SU-DHL-6 (cell line): ENCODE data around the gene FAM9A.

Experiments
- CTCF ChIP-seq: fragments of 200-600 bp; sonication (generic); IDR thresholded peaks from one replicate; pipeline ENCODE4 v1.5.1; 2017; ENCODE audit warnings: antibody characterized with exemption, mild to moderate bottlenecking, low read length, moderate library complexity; ENCODE audit not compliant: insufficient read depth, poor library complexity, severe bottlenecking
- EZH2phosphoT487 ChIP-seq: fragments of 200-600 bp; sonication (generic), shearing (Covaris generic); conservative IDR thresholded peaks from 2 replicates; pipeline ENCODE4 v1.6.1; 2018; ENCODE audit warnings: mild to moderate bottlenecking, antibody characterized with exemption, low read length, moderate library complexity, mixed read lengths

DNA sequence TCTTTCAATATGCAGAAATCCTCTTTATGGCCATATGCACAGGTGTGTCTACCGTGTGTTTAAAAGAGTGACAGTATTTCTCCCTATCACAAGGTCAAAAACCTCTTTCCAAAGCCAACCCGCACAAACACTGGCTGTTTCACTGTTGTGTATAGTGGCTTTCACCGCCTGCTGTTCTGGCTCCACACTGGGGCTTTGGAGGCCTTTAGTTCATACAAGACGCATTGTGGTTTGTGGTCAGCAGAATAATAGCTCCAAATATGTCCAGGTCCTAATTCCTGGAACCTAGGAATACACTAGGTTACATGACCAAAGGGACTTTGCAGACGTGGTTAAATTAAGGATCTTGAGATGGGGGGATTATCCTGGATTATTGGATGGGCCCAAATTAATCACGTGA is 40.7 kb upstream of the FAM9A start:
- TF ChIP-seq EZH2phosphoT487 (no peak), CTCF (no peak)
